CD4-positive, alpha-beta memory T cell (primary cell): ENCODE measurements around the gene CACNG5. TPM values are rescaled to one million over a fixed set of nuclear protein-coding genes. Genes with fewer than 3 reads are reported as not detected.
A peak's percentile ranks its signal among the peaks of the same experiment; 100 is the strongest.
"Not testable (repeated sequence)": the region's sequence is repeated elsewhere in the genome, so short reads cannot be mapped to it uniquely, and the experiment has no call there.

Experiments
- CTCF ChIA-PET: fragments of 350-600 bp; sonication (Branson Sonifier 250); formaldehyde crosslinking; loops from one replicate; lab custom pipeline; 2021; ENCODE audit warnings: inconsistent platforms; ENCODE audit not compliant: partially characterized antibody; lab: Charles Lee
- POLR2A ChIA-PET: fragments of 350-600 bp; sonication (Branson Sonifier 250); formaldehyde crosslinking; loops from one replicate; lab custom pipeline; 2021; ENCODE audit not compliant: partially characterized antibody; lab: Charles Lee
- DNase-seq, 5 donors: peaks; one replicate each; pipeline versions ENCODE4 v3.0.0 to v3.0.0-alpha.2; 2020 to 2022; ENCODE audit warnings: mixed read lengths in 1 of 5
- H3K27ac ChIP-seq: one replicate; pipeline ENCODE4 v1.7.0; 2013; ENCODE audit warnings: low read depth, low read length
- H3K27me3 ChIP-seq: 2 replicates; pipeline ENCODE4 v1.7.0; 2013; ENCODE audit warnings: mild to moderate bottlenecking, low read length, moderate library complexity; ENCODE audit not compliant: insufficient read depth
- H3K36me3 ChIP-seq: 2 replicates; pipeline ENCODE4 v1.7.0; 2013; ENCODE audit warnings: mild to moderate bottlenecking, low read length, moderate library complexity; ENCODE audit not compliant: insufficient read depth
- H3K4me1 ChIP-seq: 2 replicates; pipeline ENCODE4 v1.7.0; 2013; ENCODE audit warnings: mild to moderate bottlenecking, low read length, moderate library complexity; ENCODE audit not compliant: insufficient read depth
- H3K4me3 ChIP-seq, 2 donors: one replicate each; pipeline ENCODE4 v1.7.0; 2013; ENCODE audit warnings: low read length in 2 of 2, mild to moderate bottlenecking in 1 of 2
- H3K9me3 ChIP-seq, 2 donors: one replicate each; pipeline ENCODE4 v1.7.0; 2013; ENCODE audit warnings: low read length in 2 of 2, control low read depth in 1 of 2; ENCODE audit not compliant: control insufficient read depth in 1 of 2
- H3K27ac Mint-ChIP-seq, 7 donors: one replicate each; pipeline ENCODE4 v1.8.0; 2020 to 2021; ENCODE audit warnings: mixed read lengths in 7 of 7, mild to moderate bottlenecking in 6 of 7, inconsistent platforms in 3 of 7, moderate library complexity in 3 of 7
- H3K27me3 Mint-ChIP-seq, 2 donors: one replicate each; pipeline ENCODE4 v1.8.0; 2020 to 2021; ENCODE audit warnings: mixed read lengths in 2 of 2
- H3K36me3 Mint-ChIP-seq, 2 donors: one replicate each; pipeline ENCODE4 v1.8.0; 2020 to 2021; ENCODE audit warnings: mixed read lengths in 2 of 2, inconsistent platforms in 1 of 2, mild to moderate bottlenecking in 1 of 2
- H3K4me1 Mint-ChIP-seq, 4 donors: one replicate each; pipeline ENCODE4 v1.8.0; 2020 to 2021; ENCODE audit warnings: mixed read lengths in 4 of 4, mild to moderate bottlenecking in 1 of 4
- H3K4me3 Mint-ChIP-seq, 8 donors: one replicate each; pipeline ENCODE4 v1.8.0; 2020 to 2021; ENCODE audit warnings: mixed read lengths in 8 of 8, mild to moderate bottlenecking in 7 of 8, moderate library complexity in 6 of 8, inconsistent platforms in 3 of 8
- H3K9me3 Mint-ChIP-seq, 8 donors: one replicate each; pipeline ENCODE4 v1.8.0; 2020 to 2021; ENCODE audit warnings: mixed read lengths in 8 of 8, mild to moderate bottlenecking in 5 of 8, inconsistent platforms in 3 of 8, moderate library complexity in 1 of 8
- intact Hi-C: fragments of 100-400 bp; cut with micrococcal nuclease; formaldehyde crosslinking; loops from one replicate; pipeline ENCODE4 v1.15.1; 2023
- polyA plus RNA-seq, 2 donors: library from polyadenylated mRNA; unstranded; fragments of 300-500 nt; fragmentation: Illumina TruSeq; gene quantifications; one replicate each; pipeline ENCODE4 v1.2.3, GENCODE V29; 2021
- total RNA-seq, 2 experiments: library from RNA; stranded (reverse); gene quantifications; one replicate each; pipeline ENCODE4 v1.2.3, GENCODE V29; 2021

Gene CACNG5
- total and polyA plus RNA-seq, 4 experiments from 2014 or later: not detected

- Histone ChIP-seq H3K36me3 (no peaks in the 10 kb centered on the region), H3K27me3 (no peaks in the 10 kb centered on the region), H3K4me3 (no peak overlapping the region), H3K9me3 (no peaks in the 10 kb centered on the region), H3K27ac (no peak overlapping the region), H3K4me1 (no peaks in the 10 kb centered on the region)
- Mint-ChIP-seq H3K9me3 (no peaks in the 10 kb centered on the region), H3K27me3 (peaks cover 0 to 6% of the 10 kb centered on the region in 2 donors), H3K36me3 (no peaks in the 10 kb centered on the region), H3K4me1 (no peaks in the 10 kb centered on the region), H3K27ac (peak overlapping the region in 1 of 7 donors; percentile 18), H3K4me3 (no peak overlapping the region)
- no peak for DNase-seq
- POLR2A ChIA-PET: no interaction called here
- intact Hi-C loops: no loop called here
- CTCF ChIA-PET: interaction anchor here (1.7 kb wide), 1 partner anchor 692 kb away, joined by 3 read pairs; no protein-coding TSS in a partner anchor
Observed at GRCh38 chr17:66892246-66892645, 57.3 kb downstream of the CACNG5 start.

GRCh38 chr17:66893382-66893781, 58.5 kb downstream of the CACNG5 start:
- no peaks in the 10 kb centered on the region for H3K27me3 ChIP-seq
- no peaks in the 10 kb centered on the region for H3K9me3 ChIP-seq
- no peak overlapping the region for H3K4me3 ChIP-seq
- peaks cover 0 to 7% of the 10 kb centered on the region in 2 donors for H3K27me3 Mint-ChIP-seq
- H3K36me3 Mint-ChIP-seq: no peaks in the 10 kb centered on the region
- DNase-seq: no peak
- CTCF ChIA-PET: no interaction called here
- H3K9me3 Mint-ChIP-seq: no peaks in the 10 kb centered on the region
- H3K4me1 ChIP-seq: no peaks in the 10 kb centered on the region
- intact Hi-C loops: no loop called here
- no peaks in the 10 kb centered on the region for H3K4me1 Mint-ChIP-seq
- H3K27ac Mint-ChIP-seq: no peak overlapping the region
- no peak overlapping the region for H3K27ac ChIP-seq
- no peak overlapping the region for H3K4me3 Mint-ChIP-seq
- POLR2A ChIA-PET: no interaction called here
- no peaks in the 10 kb centered on the region for H3K36me3 ChIP-seq

- no peaks in the 10 kb centered on the region for H3K36me3 ChIP-seq
- H3K9me3 Mint-ChIP-seq: no peaks in the 10 kb centered on the region
- H3K4me1 Mint-ChIP-seq: no peaks in the 10 kb centered on the region
- no peaks in the 10 kb centered on the region for H3K9me3 ChIP-seq
- ChIA-PET POLR2A (no interaction called here), CTCF (no interaction called here)
- H3K27ac Mint-ChIP-seq: no peak overlapping the region
- no peak overlapping the region for H3K27ac ChIP-seq
- H3K4me3 ChIP-seq: no peak overlapping the region
- H3K27me3 ChIP-seq: no peaks in the 10 kb centered on the region
- H3K36me3 Mint-ChIP-seq: no peaks in the 10 kb centered on the region
- DNase-seq: no peak
- H3K4me1 ChIP-seq: no peaks in the 10 kb centered on the region
- H3K4me3 Mint-ChIP-seq: no peak overlapping the region
- peaks cover 0 to 7% of the 10 kb centered on the region in 2 donors for H3K27me3 Mint-ChIP-seq
- intact Hi-C loops: no loop called here
Observed at GRCh38 chr17:66893863-66894262, 58.9 kb downstream of the CACNG5 start.

GRCh38 chr17:66897141-66897540, 62.2 kb downstream of the CACNG5 start:
- Histone ChIP-seq H3K9me3 (no peaks in the 10 kb centered on the region), H3K36me3 (no peaks in the 10 kb centered on the region), H3K27ac (no peak overlapping the region), H3K4me1 (no peaks in the 10 kb centered on the region), H3K4me3 (no peak overlapping the region), H3K27me3 (no peaks in the 10 kb centered on the region)
- Mint-ChIP-seq H3K4me3 (no peak overlapping the region), H3K4me1 (no peaks in the 10 kb centered on the region), H3K9me3 (no peaks in the 10 kb centered on the region), H3K36me3 (no peaks in the 10 kb centered on the region), H3K27me3 (peaks cover 2 to 7% of the 10 kb centered on the region in 2 donors), H3K27ac (no peak overlapping the region)
- intact Hi-C loops: no loop called here
- CTCF ChIA-PET: interaction anchor here (1.1 kb wide), 1 partner anchor 697 kb away, joined by 3 read pairs; no protein-coding TSS in a partner anchor
- no peak for DNase-seq
- POLR2A ChIA-PET: no interaction called here

- DNase-seq: no peak
- H3K4me1 ChIP-seq: no peaks in the 10 kb centered on the region
- Mint-ChIP-seq H3K9me3 (no peaks in the 10 kb centered on the region), H3K27ac (no peak overlapping the region), H3K27me3 (peaks cover 2 to 13% of the 10 kb centered on the region in 2 donors), H3K4me3 (no peak overlapping the region), H3K36me3 (no peaks in the 10 kb centered on the region), H3K4me1 (no peaks in the 10 kb centered on the region)
- no peak overlapping the region for H3K4me3 ChIP-seq
- H3K9me3 ChIP-seq: no peaks in the 10 kb centered on the region
- ChIA-PET CTCF (no interaction called here), POLR2A (no interaction called here)
- no peaks in the 10 kb centered on the region for H3K27me3 ChIP-seq
- H3K27ac ChIP-seq: no peak overlapping the region
- no peaks in the 10 kb centered on the region for H3K36me3 ChIP-seq
- intact Hi-C loops: no loop called here
Observed at GRCh38 chr17:66898536-66898935, 63.6 kb downstream of the CACNG5 start.

- Mint-ChIP-seq H3K9me3 (no peaks in the 10 kb centered on the region), H3K4me1 (no peaks in the 10 kb centered on the region), H3K27ac (no peak overlapping the region), H3K4me3 (no peak overlapping the region), H3K27me3 (peaks cover 2 to 9% of the 10 kb centered on the region in 2 donors), H3K36me3 (no peaks in the 10 kb centered on the region)
- Histone ChIP-seq H3K4me3 (no peak overlapping the region), H3K27me3 (no peaks in the 10 kb centered on the region), H3K36me3 (no peaks in the 10 kb centered on the region), H3K27ac (no peak overlapping the region), H3K4me1 (no peaks in the 10 kb centered on the region), H3K9me3 (no peaks in the 10 kb centered on the region)
- no peak for DNase-seq
- intact Hi-C loops: loop anchor here (10.0 kb wide), 1 partner anchor 336 kb away; no protein-coding TSS in a partner anchor
- POLR2A ChIA-PET: no interaction called here
- CTCF ChIA-PET: no interaction called here
Observed at GRCh38 chr17:66900126-66901010, 65.5 kb downstream of the CACNG5 start.

GRCh38 chr17:66903296-66903695, 68.4 kb downstream of the CACNG5 start:
- POLR2A ChIA-PET, H3K9me3 ChIP-seq, H3K9me3 Mint-ChIP-seq, H3K27ac ChIP-seq, H3K27me3 ChIP-seq, H3K4me1 Mint-ChIP-seq, H3K4me3 Mint-ChIP-seq, H3K4me3 ChIP-seq, H3K36me3 Mint-ChIP-seq, H3K4me1 ChIP-seq, H3K27me3 Mint-ChIP-seq, H3K36me3 ChIP-seq, DNase-seq, H3K27ac Mint-ChIP-seq: not testable (repeated sequence)
- CTCF ChIA-PET: interaction anchor here (1.5 kb wide), 1 partner anchor 189 kb away, joined by 4 read pairs; no protein-coding TSS in a partner anchor
- intact Hi-C loops: loop anchor here (10.0 kb wide), 1 partner anchor 338 kb away; no protein-coding TSS in a partner anchor
